PC-3 (cell line): ENCODE measurements around the gene KANSL1L. TPM values are rescaled to one million over a fixed set of nuclear protein-coding genes. Genes with fewer than 3 reads are reported as not detected.

Experiments
- ATAC-seq: fragments of 200-7000 bp; cut with Tn5 transposase; 2 replicates; pipeline ENCODE4 v1.9.1; 2020; ENCODE audit warnings: mild to moderate bottlenecking, moderate library complexity
- BruUV-seq: library from RNA; stranded (reverse); fragments of 400-500 nt; replicated peaks from 2 replicates; lab custom pipeline; 2021; lab: Mats Ljungman, UMichigan
- CTCF ChIA-PET: fragments of 300-600 bp; sonication (Branson Sonifier 250); formaldehyde crosslinking; loops from one replicate; lab custom pipeline; 2022; ENCODE audit warnings: antibody characterized with exemption; lab: Charles Lee
- POLR2A ChIA-PET: fragments of 300-600 bp; sonication (Branson Sonifier 250); formaldehyde crosslinking; loops from one replicate; lab custom pipeline; 2022; ENCODE audit warnings: antibody characterized with exemption; ENCODE audit not compliant: unreplicated experiment; lab: Charles Lee
- DNase-seq: peaks from one replicate; pipeline ENCODE4 v3.0.0-alpha.2; 2015
- H2AFZ ChIP-seq: fragments of 300-600 bp; sonication (generic); 2 replicates; pipeline ENCODE4 v1.6.0; 2016; ENCODE audit warnings: antibody characterized with exemption, low read length
- H3F3A ChIP-seq: fragments of 300-600 bp; sonication (generic); one replicate; pipeline ENCODE4 v1.6.0; 2017; ENCODE audit warnings: antibody characterized with exemption, low read length, control low read depth, mild to moderate bottlenecking; ENCODE audit not compliant: unreplicated experiment
- H3K27ac ChIP-seq: fragments of 300-600 bp; sonication (generic); 2 replicates; pipeline ENCODE4 v1.5.1; 2016; ENCODE audit warnings: mild to moderate bottlenecking, low read length
- H3K27me3 ChIP-seq: fragments of 300-600 bp; sonication (generic); 2 replicates; pipeline ENCODE4 v1.6.1; 2016; ENCODE audit warnings: low read length, mixed read lengths
- H3K36me3 ChIP-seq: fragments of 300-600 bp; sonication (generic); 2 replicates; pipeline ENCODE4 v1.6.1; 2016; ENCODE audit warnings: low read depth, mixed run types, low read length, mixed read lengths
- H3K4me1 ChIP-seq: fragments of 300-600 bp; sonication (generic); 2 replicates; pipeline ENCODE4 v1.5.1; 2016; ENCODE audit warnings: low read length; ENCODE audit not compliant: insufficient read depth
- H3K4me2 ChIP-seq: fragments of 300-600 bp; sonication (generic); 2 replicates; pipeline ENCODE4 v1.6.0; 2016; ENCODE audit warnings: low read length
- H3K4me3 ChIP-seq: fragments of 300-600 bp; sonication (generic); 2 replicates; pipeline ENCODE4 v1.5.1; 2016; ENCODE audit warnings: mild to moderate bottlenecking, low read length, mixed read lengths
- H3K79me2 ChIP-seq: fragments of 300-600 bp; sonication (generic); 2 replicates; pipeline ENCODE4 v1.6.1; 2017; ENCODE audit warnings: low read length, mixed read lengths
- H3K9ac ChIP-seq: fragments of 300-600 bp; sonication (generic); 2 replicates; pipeline ENCODE4 v1.6.0; 2016; ENCODE audit warnings: mild to moderate bottlenecking, low read length
- H3K9me2 ChIP-seq: fragments of 300-600 bp; sonication (generic); replicated peaks from 2 replicates; pipeline ENCODE4 v1.6.1; 2016; ENCODE audit warnings: mixed run types, low read length, mixed read lengths
- H3K9me3 ChIP-seq: fragments of 300-600 bp; sonication (generic); 2 replicates; pipeline ENCODE4 v1.6.1; 2016; ENCODE audit warnings: low read length, mixed read lengths
- H4K20me1 ChIP-seq: fragments of 300-600 bp; sonication (generic); 2 replicates; pipeline ENCODE4 v1.6.1; 2016; ENCODE audit warnings: low read length, mixed read lengths
- CTCF ChIP-seq: fragments of 300-600 bp; sonication (generic); conservative IDR thresholded peaks from 2 replicates; pipeline ENCODE4 v1.5.1; 2017; ENCODE audit warnings: antibody characterized with exemption, low read depth, mild to moderate bottlenecking, low read length
- EZH2 ChIP-seq: fragments of 300-600 bp; sonication (generic); IDR thresholded peaks from one replicate; pipeline ENCODE4 v1.6.1; 2017; ENCODE audit warnings: antibody characterized with exemption, mild to moderate bottlenecking, low read length; ENCODE audit not compliant: unreplicated experiment
- EZH2phosphoT487 ChIP-seq: fragments of 300-600 bp; sonication (generic); IDR thresholded peaks from 2 replicates; pipeline ENCODE4 v1.6.1; 2018; ENCODE audit warnings: mild to moderate bottlenecking, antibody characterized with exemption, low read length, borderline replicate concordance
- intact Hi-C: fragments of 100-400 bp; cut with micrococcal nuclease; formaldehyde crosslinking; loops from 2 replicates; pipeline ENCODE4 v1.9.0; 2023
- total RNA-seq: library from RNA; depleted of rRNA; stranded (reverse); fragments of >200 nt; gene quantifications from 2 replicates; pipeline ENCODE4 v1.2.3, GENCODE V29; 2014

Gene KANSL1L
- total RNA-seq, 1 experiment from 2014 or later, result 2.3 TPM

- H3K4me1 ChIP-seq, result peaks cover 12% of the 10 kb centered on the region; the same call in 1 of the 2 replicates
- H3K4me3 ChIP-seq, result no peak overlapping the region
- CTCF ChIA-PET, result no interaction called here
- H2AFZ ChIP-seq, result no peak overlapping the region
- intact Hi-C loops, result loop anchor here (5.0 kb wide), 1 partner anchor 87 kb away; no protein-coding TSS in a partner anchor
- no peaks in the 10 kb centered on the region for H3K9me3 ChIP-seq
- H3K27ac ChIP-seq, result no peak overlapping the region
- H3K9me2 ChIP-seq, result no peaks in the 10 kb centered on the region
- DNase-seq (no peak), ATAC-seq (no peak)
- H3K36me3 ChIP-seq, result no peaks in the 10 kb centered on the region
- peaks cover 6% of the 10 kb centered on the region for H3F3A ChIP-seq
- H4K20me1 ChIP-seq, result no peaks in the 10 kb centered on the region
- BruUV-seq, result no TSS peak
- no peak overlapping the region for H3K9ac ChIP-seq
- TF ChIP-seq EZH2phosphoT487, result no peak
- TF ChIP-seq CTCF, result no peak
- TF ChIP-seq EZH2, result no peak
- H3K27me3 ChIP-seq, result peaks cover 13% of the 10 kb centered on the region; the same call in 1 of the 2 replicates
- H3K79me2 ChIP-seq, result peaks cover under 1% of the 10 kb centered on the region; the same call in 1 of the 2 replicates
- H3K4me2 ChIP-seq, result no peak overlapping the region
- POLR2A ChIA-PET, result no interaction called here
Measured at GRCh38 chr2:210174086-210174485, 2.9 kb upstream of the KANSL1L start.

- H3K9ac ChIP-seq, result no peak overlapping the region
- ChIA-PET POLR2A (no interaction called here), CTCF (no interaction called here)
- intact Hi-C loops, result loop anchor here (2.0 to 5.0 kb wide), 2 partner anchors 23 to 85 kb away; no protein-coding TSS in a partner anchor
- ATAC-seq (no peak), DNase-seq (no peak)
- H3K4me3 ChIP-seq, result peak overlapping the region; percentile 75
- peak overlapping the region; percentile 98 for H2AFZ ChIP-seq
- H3K27ac ChIP-seq, result no peak overlapping the region
- peak overlapping the region; percentile 95 for H3K4me2 ChIP-seq
- H3F3A ChIP-seq, result peaks cover 6% of the 10 kb centered on the region
- H3K27me3 ChIP-seq, result no peaks in the 10 kb centered on the region; the same call in 1 of the 2 replicates
- H3K9me3 ChIP-seq, result no peaks in the 10 kb centered on the region
- no TSS peak for BruUV-seq
- no peak for TF ChIP-seq EZH2phosphoT487
- no peak for TF ChIP-seq CTCF
- TF ChIP-seq EZH2, result no peak
- peaks cover 14% of the 10 kb centered on the region; the same call in 1 of the 2 replicates for H3K79me2 ChIP-seq
- H3K9me2 ChIP-seq, result no peaks in the 10 kb centered on the region
- H4K20me1 ChIP-seq, result no peaks in the 10 kb centered on the region
- peaks cover 17% of the 10 kb centered on the region for H3K4me1 ChIP-seq
- H3K36me3 ChIP-seq, result no peaks in the 10 kb centered on the region
Measured at GRCh38 chr2:210172219-210172575, 988 bp upstream of the KANSL1L start.
